GM12878 (cell line): Measurements from ENCODE around the gene TELO2. TPM values are rescaled to one million over a fixed set of nuclear protein-coding genes. Genes with fewer than 3 reads are reported as not detected.

Source experiments
- ATAC-seq: fragments of 200-7000 bp; cut with Tn5 transposase; 3 replicates; pipeline ENCODE4 v1.9.1; 2020; ENCODE audit warnings: mild to moderate bottlenecking, moderate library complexity
- BruUV-seq: library from RNA; stranded (reverse); fragments of 400-500 nt; replicated peaks from 2 replicates; lab custom pipeline; 2021; lab: Mats Ljungman, UMichigan
- CTCF ChIA-PET: fragments of 300-600 bp; sonication (Branson Sonifier 250); formaldehyde crosslinking; extraction: SDS; loops from one replicate; lab custom pipeline; 2021; ENCODE audit warnings: inconsistent platforms; lab: Yijun Ruan, JAX
- POLR2A ChIA-PET: fragments of 350-600 bp; formaldehyde crosslinking; extraction: SDS; loops from one replicate; lab custom pipeline; 2021; ENCODE audit warnings: inconsistent platforms; lab: Charles Lee
- RAD21 ChIA-PET: fragments of 300-600 bp; sonication (Branson Sonifier 250); formaldehyde crosslinking; loops from one replicate; lab custom pipeline; 2023; ENCODE audit warnings: antibody characterized with exemption; ENCODE audit not compliant: unreplicated experiment; lab: Charles Lee
- SMC1A ChIA-PET: fragments of 300-600 bp; sonication (Branson Sonifier 250); formaldehyde crosslinking; loops from one replicate; lab custom pipeline; 2023; ENCODE audit not compliant: unreplicated experiment, uncharacterized antibody; lab: Charles Lee
- DNase-seq: peaks from one replicate; pipeline ENCODE4 v3.0.0-alpha.2; 2011; ENCODE audit warnings: low read depth, low spot score
- FAIRE-seq: peaks from 3 replicates; lab custom pipeline; 2011; peaks lifted over from hg19 to GRCh38; lab: Jason Lieb, UNC
- H2AFZ ChIP-seq: 2 replicates; pipeline ENCODE4 v1.6.0; 2011; ENCODE audit warnings: low read depth, low read length, control low read depth; ENCODE audit not compliant: control insufficient read depth
- H3K27ac ChIP-seq: 2 replicates; pipeline ENCODE4 v1.5.1; 2011; ENCODE audit warnings: control low read depth; ENCODE audit not compliant: control insufficient read depth, insufficient read depth
- H3K27me3 ChIP-seq, 2 experiments: replicated peaks in 1 of 2; 2 replicates each; pipeline versions ENCODE4 v1.6.0 to v1.6.1; 2011; ENCODE audit warnings: low read length in 1 of 2; ENCODE audit not compliant: control insufficient read depth in 2 of 2, insufficient read depth in 2 of 2
- H3K36me3 ChIP-seq, 2 experiments: 2 replicates each; pipeline ENCODE4 v1.5.1; 2011; ENCODE audit warnings: low read length in 1 of 2; ENCODE audit not compliant: control insufficient read depth in 2 of 2, insufficient read depth in 2 of 2
- H3K4me1 ChIP-seq: 2 replicates; pipeline ENCODE4 v1.6.1; 2011; ENCODE audit warnings: mild to moderate bottlenecking, low read length, moderate library complexity, mixed read lengths; ENCODE audit not compliant: control insufficient read depth, insufficient read depth
- H3K4me2 ChIP-seq: 2 replicates; pipeline ENCODE4 v1.6.0; 2011; ENCODE audit warnings: control low read depth; ENCODE audit not compliant: control insufficient read depth, insufficient read depth
- H3K4me3 ChIP-seq: fragments of 200-600 bp; sonication (generic); 2 replicates; pipeline ENCODE4 v1.5.1; 2016
- H3K79me2 ChIP-seq: 2 replicates; pipeline ENCODE4 v1.6.0; 2011; ENCODE audit warnings: low read length; ENCODE audit not compliant: control insufficient read depth, insufficient read depth
- H3K9ac ChIP-seq: 2 replicates; pipeline ENCODE4 v1.8.0; 2011; ENCODE audit warnings: low read length, control low read depth, mixed read lengths; ENCODE audit not compliant: control insufficient read depth, insufficient read depth
- H3K9me3 ChIP-seq: replicated peaks from 3 replicates; pipeline ENCODE4 v1.5.1; 2011; ENCODE audit warnings: mild to moderate bottlenecking, low read length; ENCODE audit not compliant: control insufficient read depth, insufficient read depth
- H4K20me1 ChIP-seq: 2 replicates; pipeline ENCODE4 v1.6.0; 2011; ENCODE audit not compliant: control insufficient read depth, insufficient read depth
- BACH1 ChIP-seq: fragments of 450-650 bp; IDR thresholded peaks from 2 replicates; pipeline ENCODE4 v1.6.1; 2017; ENCODE audit warnings: mild to moderate bottlenecking, borderline replicate concordance
- BCL11A ChIP-seq: IDR thresholded peaks from 2 replicates; pipeline ENCODE4 v1.6.1; 2011; ENCODE audit warnings: low read depth, low read length
- EGR1 ChIP-seq, 2 experiments: IDR thresholded peaks; 1 replicate in 1 of 2; 2 replicates in 1 of 2; pipeline ENCODE4 v1.6.1; 2011 to 2012; ENCODE audit warnings: low read depth in 2 of 2, low read length in 2 of 2, borderline replicate concordance in 1 of 2, mild to moderate bottlenecking in 1 of 2, moderate library complexity in 1 of 2
- ELK1 ChIP-seq: IDR thresholded peaks from 2 replicates; pipeline ENCODE4 v1.6.1; 2012; ENCODE audit warnings: low read depth, low read length, improper control_type of control experiment
- FOS ChIP-seq: IDR thresholded peaks from 3 replicates; pipeline ENCODE4 v1.6.1; 2011; ENCODE audit warnings: borderline replicate concordance; ENCODE audit not compliant: insufficient read length; ENCODE audit errors: extremely low read depth
- MTA3 ChIP-seq: IDR thresholded peaks from 2 replicates; pipeline ENCODE4 v1.6.1; 2012; ENCODE audit warnings: low read length, inconsistent platforms, borderline replicate concordance
- NR2C1 ChIP-seq: fragments of 450-650 bp; IDR thresholded peaks from 2 replicates; pipeline ENCODE4 v1.6.1; 2017; ENCODE audit warnings: antibody characterized with exemption, mild to moderate bottlenecking, moderate library complexity
- RAD51 ChIP-seq: fragments of 450-650 bp; IDR thresholded peaks from 2 replicates; pipeline ENCODE4 v1.6.1; 2016; ENCODE audit warnings: moderate library complexity, mild to moderate bottlenecking, inconsistent platforms
- RELA ChIP-seq: fragments of 450-650 bp; IDR thresholded peaks from 2 replicates; pipeline ENCODE4 v1.8.0; 2014; ENCODE audit warnings: borderline replicate concordance; ENCODE audit not compliant: partially characterized antibody
- RUNX3 ChIP-seq: IDR thresholded peaks from 2 replicates; pipeline ENCODE4 v1.6.1; 2012; ENCODE audit warnings: low read length, inconsistent platforms
- TAF1 ChIP-seq: IDR thresholded peaks from 2 replicates; pipeline ENCODE4 v1.6.1; 2011; ENCODE audit warnings: mild to moderate bottlenecking, low read depth, low read length, borderline replicate concordance
- ZNF207 ChIP-seq: fragments of 450-650 bp; IDR thresholded peaks from 2 replicates; pipeline ENCODE4 v1.6.1; 2014; ENCODE audit warnings: antibody characterized with exemption, mild to moderate bottlenecking, borderline replicate concordance
- ZNF217 ChIP-seq: fragments of 450-650 bp; IDR thresholded peaks from 2 replicates; pipeline ENCODE4 v1.6.1; 2017; ENCODE audit warnings: antibody characterized with exemption, mild to moderate bottlenecking
- ZNF622 ChIP-seq: fragments of 450-650 bp; IDR thresholded peaks from 2 replicates; pipeline ENCODE4 v1.6.1; 2017; ENCODE audit warnings: mild to moderate bottlenecking, inconsistent platforms
- WGBS: methylation state at CpG from one replicate; pipeline ENCODE4 v1.1.6; 2016; ENCODE audit warnings: low lambda C conversion rate; ENCODE audit not compliant: insufficient replicate concordance, insufficient coverage; ENCODE audit errors: missing lambda C conversion rate; 5-methylcytosine and 5-hydroxymethylcytosine counted together
- in situ Hi-C: fragments of 300-500 bp; cut with MboI; formaldehyde crosslinking; loops from 9 replicates; pipeline ENCODE4 v1.14.3; 2018; ENCODE audit warnings: mixed read lengths
- intact Hi-C: fragments of 100-400 bp; cut with micrococcal nuclease; formaldehyde crosslinking; loops from one replicate; pipeline ENCODE4 v1.14.2; 2022; ENCODE audit not compliant: unreplicated experiment
- polyA plus RNA-seq, 11 experiments: library from polyadenylated mRNA; depleted of rRNA in 4 of 11; unstranded in 6 of 11; stranded (reverse) in 5 of 11; fragments of >200 nt; fragmentation: Nextera tagmentation in 4 of 11; fragmentation: Illumina TruSeq in 1 of 11; extraction: Ambion mirVana in 4 of 11; extraction: Trizol in 1 of 11; gene quantifications; 1 replicate in 1 of 11; 2 replicates in 10 of 11; pipeline versions ENCODE4 v1.2.1 to v1.2.3, GENCODE V29; 2011 to 2016; ENCODE audit warnings: inconsistent platforms in 2 of 11, missing spikeins in 2 of 11, low read depth in 1 of 11
- total RNA-seq, 4 experiments: library from RNA; depleted of rRNA in 3 of 4; stranded (reverse); fragments of >200 nt in 3 of 4; fragmentation: Illumina TruSeq in 1 of 4; extraction: Trizol in 1 of 4; gene quantifications; 2 replicates each; pipeline versions ENCODE4 v1.2.1 to v1.2.3, GENCODE V29; 2013 to 2021
- TF ChIP-seq, protein P1 (sequence below): IDR thresholded peaks from 2 replicates; pipeline ENCODE4 v1.6.1; 2011; ENCODE audit warnings: borderline replicate concordance, low read depth, mild to moderate bottlenecking, moderate library complexity, mixed read lengths, low read length; ENCODE audit not compliant: insufficient read depth; ENCODE audit errors: extremely low read length

TELO2 gene
- total and polyA plus RNA-seq, 10 of the 15 experiments (the other 5 are each of a cell fraction or from before 2014, with no cell fraction given) = 0.55 to 72.8 (median 18.6) TPM

GRCh38 chr16:1460602-1461138 is 32.5 kb upstream of the TELO2 start (continued):
- TF ChIP-seq ZNF217 (no peak), MTA3 (no peak), NR2C1 (no peak), FOS (no peak)

DNA sequence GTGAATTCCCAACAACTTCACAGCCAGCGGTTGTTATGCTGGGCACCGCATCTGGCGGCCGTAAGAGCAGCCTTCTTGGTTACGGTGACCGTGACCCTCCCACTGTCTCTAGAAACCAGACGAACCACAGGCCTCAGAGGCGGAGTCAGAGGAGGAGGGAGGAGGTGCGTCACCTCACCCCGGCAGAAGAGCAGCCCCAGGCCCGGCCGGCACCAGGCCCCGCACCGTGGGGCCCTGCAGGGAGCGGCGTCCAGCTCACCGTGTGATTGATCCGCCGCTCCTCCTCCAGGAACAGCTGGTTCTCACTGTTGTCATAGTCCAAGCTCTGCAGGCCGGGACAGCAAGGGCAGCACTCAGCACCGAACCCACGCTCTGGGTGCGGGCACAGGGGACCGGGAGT is 32.0 kb upstream of the TELO2 start:
- FAIRE-seq = no peak
- SMC1A ChIA-PET = no interaction called here
- no peak for ATAC-seq
- Histone ChIP-seq H3K4me3 (no peak overlapping the region), H3K9me3 (no peaks in the 10 kb centered on the region), H3K4me2 (no peak overlapping the region), H3K27ac (no peak overlapping the region), H3K9ac (no peak overlapping the region), H3K79me2 (no peaks in the 10 kb centered on the region), H4K20me1 (no peaks in the 10 kb centered on the region), H3K4me1 (peaks cover 10% of the 10 kb centered on the region), H3K36me3 (peaks cover 0 to 12% of the 10 kb centered on the region in 2 experiments; a peak in 3 of 4 replicates), H2AFZ (no peak overlapping the region), H3K27me3 (no peaks in the 10 kb centered on the region)
- intact Hi-C loops = no loop called here
- no TSS peak for BruUV-seq
- POLR2A ChIA-PET = interaction anchor here (1.1 kb wide), 1 partner anchor 10 kb away, joined by 3 read pairs; no protein-coding TSS in a partner anchor
- 91% methylated on average over 24 of the region's 24 CpGs for WGBS
- in situ Hi-C loops = no loop called here
- DNase-seq = no peak
- RAD21 ChIA-PET = no interaction called here
- TF ChIP-seq RELA (no peak), NR2C1 (no peak), EGR1 (IDR thresholded peaks at IDR 0.05; ENCODE audit: borderline replicate concordance in 1 of 2, low read depth in 2 of 2, low read length in 2 of 2) (no peak), TAF1 (no peak), ZNF207 (no peak), RUNX3 (no peak), BACH1 (no peak), BCL11A (no peak), ZNF622 (no peak), RAD51 (no peak), ELK1 (no peak)
- TF ChIP-seq, protein P1, sequence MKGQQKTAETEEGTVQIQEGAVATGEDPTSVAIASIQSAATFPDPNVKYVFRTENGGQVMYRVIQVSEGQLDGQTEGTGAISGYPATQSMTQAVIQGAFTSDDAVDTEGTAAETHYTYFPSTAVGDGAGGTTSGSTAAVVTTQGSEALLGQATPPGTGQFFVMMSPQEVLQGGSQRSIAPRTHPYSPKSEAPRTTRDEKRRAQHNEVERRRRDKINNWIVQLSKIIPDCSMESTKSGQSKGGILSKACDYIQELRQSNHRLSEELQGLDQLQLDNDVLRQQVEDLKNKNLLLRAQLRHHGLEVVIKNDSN = no peak
- TF ChIP-seq, all 136 proteins: peak for 0
- CTCF ChIA-PET = no interaction called here
